H1 (cell line): ENCODE data around the gene GRIP1. TPM values are rescaled to one million over a fixed set of nuclear protein-coding genes. Genes with fewer than 3 reads are reported as not detected.

Experiments
- FOSL1 ChIP-seq: IDR thresholded peaks from 2 replicates; pipeline ENCODE4 v1.6.1; 2011; ENCODE audit warnings: mild to moderate bottlenecking, low read depth, low read length, moderate library complexity; ENCODE audit not compliant: insufficient read depth
- JUN ChIP-seq: IDR thresholded peaks from 2 replicates; pipeline ENCODE4 v1.6.1; 2011; ENCODE audit warnings: low read depth, mild to moderate bottlenecking, improper control_type of control experiment, low read length
- KDM5A ChIP-seq: fragments of 200-600 bp; IDR thresholded peaks from 2 replicates; pipeline ENCODE4 v1.7.1; 2012; ENCODE audit warnings: mild to moderate bottlenecking, low read length, inconsistent platforms, mixed read lengths
- SRF ChIP-seq: IDR thresholded peaks from 2 replicates; pipeline ENCODE4 v1.6.1; 2011; ENCODE audit warnings: mild to moderate bottlenecking, low read depth, low read length, moderate library complexity
- TCF12 ChIP-seq: IDR thresholded peaks from 2 replicates; pipeline ENCODE4 v1.6.1; 2011; ENCODE audit warnings: low read depth, mild to moderate bottlenecking, low read length
- TEAD4 ChIP-seq: IDR thresholded peaks from 2 replicates; pipeline ENCODE4 v1.6.1; 2012; ENCODE audit warnings: low read depth, low read length, inconsistent platforms, mixed read lengths
- ZNF274 ChIP-seq: IDR thresholded peaks from 2 replicates; pipeline ENCODE4 v1.7.0; 2012; ENCODE audit warnings: low read length, borderline replicate concordance; ENCODE audit errors: extremely low read depth
- polyA plus RNA-seq, 7 experiments: library from polyadenylated mRNA; depleted of rRNA in 3 of 7; stranded (reverse) in 5 of 7; unstranded in 2 of 7; fragments of >200 nt in 5 of 7; fragments of 200-250 nt in 2 of 7; gene quantifications; 1 replicate in 5 of 7; 2 replicates in 1 of 7; 4 replicates in 1 of 7; pipeline versions ENCODE4 v1.2.1 to v1.2.3, GENCODE V29; 2011 to 2013; ENCODE audit warnings: missing spikeins in 2 of 7, mixed read lengths in 2 of 7
- total RNA-seq: library from RNA; stranded (reverse); fragmentation: NEBNext Ultra II Directional; extraction: Animal tissue kit (Norgen Biotek cat#: 25700); gene quantifications from 2 replicates; pipeline ENCODE4 v1.2.1, GENCODE V29; 2021
- TF ChIP-seq, protein P1 (sequence below): fragments of 300-600 bp; sonication (generic); IDR thresholded peaks from 2 replicates; pipeline ENCODE4 v1.7.1; 2012; ENCODE audit warnings: low read length, moderate library complexity, mild to moderate bottlenecking, inconsistent platforms; ENCODE audit not compliant: insufficient replicate concordance

Gene GRIP1
- total and polyA plus RNA-seq, 2 of the 8 experiments (the other 6 are each of a cell fraction or from before 2014, with no cell fraction given), result 4.5 to 27.3 TPM

DNA sequence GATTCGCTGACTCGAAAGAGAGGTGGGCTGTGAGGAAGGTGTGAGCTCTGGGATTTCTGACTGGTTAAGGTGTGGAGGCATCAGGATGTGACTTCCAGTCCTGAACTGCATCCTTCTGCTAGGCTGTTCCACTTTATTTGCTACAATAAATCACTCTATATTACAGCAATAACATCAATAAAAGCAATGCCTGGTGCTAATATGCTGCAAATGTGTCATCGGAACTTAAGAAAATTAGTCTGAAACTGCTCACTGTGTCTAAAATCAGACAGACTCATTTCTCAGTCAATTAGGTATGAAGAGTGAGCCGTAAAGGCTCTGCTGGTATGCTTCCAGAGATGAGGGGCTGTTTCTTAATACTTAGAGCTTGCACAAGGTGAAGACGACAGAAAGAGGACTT is 250.0 kb downstream of the GRIP1 start (continued):
- TF ChIP-seq, protein P1, sequence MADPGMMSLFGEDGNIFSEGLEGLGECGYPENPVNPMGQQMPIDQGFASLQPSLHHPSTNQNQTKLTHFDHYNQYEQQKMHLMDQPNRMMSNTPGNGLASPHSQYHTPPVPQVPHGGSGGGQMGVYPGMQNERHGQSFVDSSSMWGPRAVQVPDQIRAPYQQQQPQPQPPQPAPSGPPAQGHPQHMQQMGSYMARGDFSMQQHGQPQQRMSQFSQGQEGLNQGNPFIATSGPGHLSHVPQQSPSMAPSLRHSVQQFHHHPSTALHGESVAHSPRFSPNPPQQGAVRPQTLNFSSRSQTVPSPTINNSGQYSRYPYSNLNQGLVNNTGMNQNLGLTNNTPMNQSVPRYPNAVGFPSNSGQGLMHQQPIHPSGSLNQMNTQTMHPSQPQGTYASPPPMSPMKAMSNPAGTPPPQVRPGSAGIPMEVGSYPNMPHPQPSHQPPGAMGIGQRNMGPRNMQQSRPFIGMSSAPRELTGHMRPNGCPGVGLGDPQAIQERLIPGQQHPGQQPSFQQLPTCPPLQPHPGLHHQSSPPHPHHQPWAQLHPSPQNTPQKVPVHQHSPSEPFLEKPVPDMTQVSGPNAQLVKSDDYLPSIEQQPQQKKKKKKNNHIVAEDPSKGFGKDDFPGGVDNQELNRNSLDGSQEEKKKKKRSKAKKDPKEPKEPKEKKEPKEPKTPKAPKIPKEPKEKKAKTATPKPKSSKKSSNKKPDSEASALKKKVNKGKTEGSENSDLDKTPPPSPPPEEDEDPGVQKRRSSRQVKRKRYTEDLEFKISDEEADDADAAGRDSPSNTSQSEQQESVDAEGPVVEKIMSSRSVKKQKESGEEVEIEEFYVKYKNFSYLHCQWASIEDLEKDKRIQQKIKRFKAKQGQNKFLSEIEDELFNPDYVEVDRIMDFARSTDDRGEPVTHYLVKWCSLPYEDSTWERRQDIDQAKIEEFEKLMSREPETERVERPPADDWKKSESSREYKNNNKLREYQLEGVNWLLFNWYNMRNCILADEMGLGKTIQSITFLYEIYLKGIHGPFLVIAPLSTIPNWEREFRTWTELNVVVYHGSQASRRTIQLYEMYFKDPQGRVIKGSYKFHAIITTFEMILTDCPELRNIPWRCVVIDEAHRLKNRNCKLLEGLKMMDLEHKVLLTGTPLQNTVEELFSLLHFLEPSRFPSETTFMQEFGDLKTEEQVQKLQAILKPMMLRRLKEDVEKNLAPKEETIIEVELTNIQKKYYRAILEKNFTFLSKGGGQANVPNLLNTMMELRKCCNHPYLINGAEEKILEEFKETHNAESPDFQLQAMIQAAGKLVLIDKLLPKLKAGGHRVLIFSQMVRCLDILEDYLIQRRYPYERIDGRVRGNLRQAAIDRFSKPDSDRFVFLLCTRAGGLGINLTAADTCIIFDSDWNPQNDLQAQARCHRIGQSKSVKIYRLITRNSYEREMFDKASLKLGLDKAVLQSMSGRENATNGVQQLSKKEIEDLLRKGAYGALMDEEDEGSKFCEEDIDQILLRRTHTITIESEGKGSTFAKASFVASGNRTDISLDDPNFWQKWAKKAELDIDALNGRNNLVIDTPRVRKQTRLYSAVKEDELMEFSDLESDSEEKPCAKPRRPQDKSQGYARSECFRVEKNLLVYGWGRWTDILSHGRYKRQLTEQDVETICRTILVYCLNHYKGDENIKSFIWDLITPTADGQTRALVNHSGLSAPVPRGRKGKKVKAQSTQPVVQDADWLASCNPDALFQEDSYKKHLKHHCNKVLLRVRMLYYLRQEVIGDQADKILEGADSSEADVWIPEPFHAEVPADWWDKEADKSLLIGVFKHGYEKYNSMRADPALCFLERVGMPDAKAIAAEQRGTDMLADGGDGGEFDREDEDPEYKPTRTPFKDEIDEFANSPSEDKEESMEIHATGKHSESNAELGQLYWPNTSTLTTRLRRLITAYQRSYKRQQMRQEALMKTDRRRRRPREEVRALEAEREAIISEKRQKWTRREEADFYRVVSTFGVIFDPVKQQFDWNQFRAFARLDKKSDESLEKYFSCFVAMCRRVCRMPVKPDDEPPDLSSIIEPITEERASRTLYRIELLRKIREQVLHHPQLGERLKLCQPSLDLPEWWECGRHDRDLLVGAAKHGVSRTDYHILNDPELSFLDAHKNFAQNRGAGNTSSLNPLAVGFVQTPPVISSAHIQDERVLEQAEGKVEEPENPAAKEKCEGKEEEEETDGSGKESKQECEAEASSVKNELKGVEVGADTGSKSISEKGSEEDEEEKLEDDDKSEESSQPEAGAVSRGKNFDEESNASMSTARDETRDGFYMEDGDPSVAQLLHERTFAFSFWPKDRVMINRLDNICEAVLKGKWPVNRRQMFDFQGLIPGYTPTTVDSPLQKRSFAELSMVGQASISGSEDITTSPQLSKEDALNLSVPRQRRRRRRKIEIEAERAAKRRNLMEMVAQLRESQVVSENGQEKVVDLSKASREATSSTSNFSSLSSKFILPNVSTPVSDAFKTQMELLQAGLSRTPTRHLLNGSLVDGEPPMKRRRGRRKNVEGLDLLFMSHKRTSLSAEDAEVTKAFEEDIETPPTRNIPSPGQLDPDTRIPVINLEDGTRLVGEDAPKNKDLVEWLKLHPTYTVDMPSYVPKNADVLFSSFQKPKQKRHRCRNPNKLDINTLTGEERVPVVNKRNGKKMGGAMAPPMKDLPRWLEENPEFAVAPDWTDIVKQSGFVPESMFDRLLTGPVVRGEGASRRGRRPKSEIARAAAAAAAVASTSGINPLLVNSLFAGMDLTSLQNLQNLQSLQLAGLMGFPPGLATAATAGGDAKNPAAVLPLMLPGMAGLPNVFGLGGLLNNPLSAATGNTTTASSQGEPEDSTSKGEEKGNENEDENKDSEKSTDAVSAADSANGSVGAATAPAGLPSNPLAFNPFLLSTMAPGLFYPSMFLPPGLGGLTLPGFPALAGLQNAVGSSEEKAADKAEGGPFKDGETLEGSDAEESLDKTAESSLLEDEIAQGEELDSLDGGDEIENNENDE, result no peak
- TF ChIP-seq KDM5A (no peak), SRF (no peak), TEAD4 (no peak), ZNF274 (no peak), TCF12 (no peak), FOSL1 (no peak), JUN (no peak)
